HCT116 (cell line): ENCODE results near the gene SHANK1. TPM values are rescaled to one million over a fixed set of nuclear protein-coding genes. Genes with fewer than 3 reads are reported as not detected.

Source experiments
- ATAC-seq: fragments of 200-7000 bp; cut with Tn5 transposase; 2 replicates; pipeline ENCODE4 v1.9.1; 2020; ENCODE audit warnings: mild to moderate bottlenecking, moderate library complexity
- BruUV-seq: library from RNA; stranded (reverse); fragments of 400-500 nt; replicated peaks from 2 replicates; lab custom pipeline; 2021; lab: Mats Ljungman, UMichigan
- CTCF ChIA-PET: fragments of 300-600 bp; sonication (Branson Sonifier 250); formaldehyde crosslinking; loops from one replicate; lab custom pipeline; 2021; ENCODE audit warnings: antibody characterized with exemption; lab: Charles Lee
- POLR2A ChIA-PET: fragments of 300-600, 350-600 bp; sonication (Branson Sonifier 250); formaldehyde crosslinking; loops from one replicate; lab custom pipeline; 2021; ENCODE audit warnings: antibody characterized with exemption; lab: Charles Lee
- RAD21 ChIA-PET, 2 experiments: fragments of 300-600 bp; sonication (Branson Sonifier 250); formaldehyde crosslinking; loops; one replicate each; lab custom pipeline; 2023; ENCODE audit warnings: low total read pairs in 2 of 2; ENCODE audit not compliant: uncharacterized antibody in 2 of 2, unreplicated experiment in 2 of 2, low non-redundant PET in 1 of 2; lab: Charles Lee
- DNase-seq: peaks from one replicate; pipeline ENCODE4 v3.0.0-alpha.2; 2010; ENCODE audit warnings: low read depth, low spot score
- H2AFZ ChIP-seq: fragments of 200-600 bp; shearing (Covaris generic), sonication (generic); 2 replicates; pipeline ENCODE4 v1.6.1; 2017; ENCODE audit warnings: low read depth, mixed run types, mixed read lengths, antibody characterized with exemption, low read length; ENCODE audit not compliant: poor library complexity, severe bottlenecking
- H3K27ac ChIP-seq: 2 replicates; pipeline ENCODE4 v1.5.1; 2012; ENCODE audit warnings: low read depth, low read length
- H3K27me3 ChIP-seq: fragments of 200-600 bp; sonication (generic); 2 replicates; pipeline ENCODE4 v1.6.1; 2016; ENCODE audit warnings: mixed run types, low read length, mixed read lengths; ENCODE audit not compliant: insufficient read depth
- H3K36me3 ChIP-seq, 2 experiments: fragments of 200-500 bp in 1 of 2; fragments of 200-600 bp in 1 of 2; sonication (Bioruptor generic) in 1 of 2; sonication (generic) in 1 of 2; 2 replicates each; pipeline versions ENCODE4 v1.5.1 to v1.6.1; 2014 to 2016; ENCODE audit warnings: low read length in 2 of 2, inconsistent platforms in 1 of 2, mixed read lengths in 1 of 2, mixed run types in 1 of 2; ENCODE audit not compliant: insufficient read depth in 2 of 2, control insufficient read depth in 1 of 2
- H3K4me1 ChIP-seq, 2 experiments: fragments of 200-600 bp in 1 of 2; sonication (generic) in 1 of 2; 2 replicates each; pipeline versions ENCODE4 v1.5.1 to v1.6.1; 2012 to 2017; ENCODE audit warnings: low read length in 2 of 2, inconsistent platforms in 1 of 2, mild to moderate bottlenecking in 1 of 2, mixed read lengths in 1 of 2, mixed run types in 1 of 2, moderate library complexity in 1 of 2; ENCODE audit not compliant: insufficient read depth in 2 of 2, control insufficient read depth in 1 of 2
- H3K4me2 ChIP-seq: fragments of 200-600 bp; sonication (generic); 2 replicates; pipeline ENCODE4 v1.6.1; 2017; ENCODE audit warnings: mixed run types, low read length, mixed read lengths
- H3K4me3 ChIP-seq, 2 experiments: fragments of 200-600 bp in 1 of 2; sonication (generic) in 1 of 2; replicated peaks in 1 of 2; 2 replicates each; pipeline ENCODE4 v1.5.1; 2011 to 2016; ENCODE audit warnings: low read length in 2 of 2, control low read depth in 1 of 2, low read depth in 1 of 2, mild to moderate bottlenecking in 1 of 2, mixed read lengths in 1 of 2, mixed run types in 1 of 2
- H3K79me2 ChIP-seq: fragments of 200-600 bp; sonication (generic); 2 replicates; pipeline ENCODE4 v1.6.1; 2017; ENCODE audit warnings: mild to moderate bottlenecking, mixed run types, low read length, moderate library complexity, mixed read lengths; ENCODE audit not compliant: insufficient read depth
- H3K9ac ChIP-seq: fragments of 200-600 bp; sonication (generic); 2 replicates; pipeline ENCODE4 v1.6.1; 2016; ENCODE audit warnings: low read length, mixed read lengths
- H3K9me2 ChIP-seq: fragments of 200-600 bp; sonication (generic), shearing (Covaris generic); 2 replicates; pipeline ENCODE4 v1.6.1; 2017; ENCODE audit warnings: mixed run types, mild to moderate bottlenecking, moderate library complexity; ENCODE audit not compliant: insufficient read depth
- H3K9me3 ChIP-seq, 2 experiments: fragments of 200-500 bp in 1 of 2; fragments of 200-600 bp in 1 of 2; sonication (Bioruptor generic) in 1 of 2; sonication (generic) in 1 of 2; 2 replicates each; pipeline ENCODE4 v1.6.1; 2014 to 2017; ENCODE audit warnings: low read length in 2 of 2, mixed read lengths in 2 of 2, inconsistent platforms in 1 of 2, low read depth in 1 of 2, mild to moderate bottlenecking in 1 of 2, mixed run types in 1 of 2, moderate library complexity in 1 of 2; ENCODE audit not compliant: control insufficient read depth in 1 of 2, insufficient read depth in 1 of 2
- H4K20me1 ChIP-seq: fragments of 200-600 bp; sonication (generic), shearing (Covaris generic); 2 replicates; pipeline ENCODE4 v1.6.1; 2017; ENCODE audit warnings: mixed run types, mild to moderate bottlenecking, moderate library complexity; ENCODE audit not compliant: insufficient read depth
- CBX3 ChIP-seq: IDR thresholded peaks from 2 replicates; pipeline ENCODE4 v1.6.1; 2012; ENCODE audit warnings: low read depth
- CEBPB ChIP-seq: IDR thresholded peaks from 2 replicates; pipeline ENCODE4 v1.6.1; 2012; ENCODE audit warnings: low read depth
- EGR1 ChIP-seq: IDR thresholded peaks from 2 replicates; pipeline ENCODE4 v1.6.1; 2012; ENCODE audit warnings: low read depth
- ELF1 ChIP-seq: IDR thresholded peaks from 2 replicates; pipeline ENCODE4 v1.6.1; 2012; ENCODE audit warnings: low read depth, borderline replicate concordance
- EZH2phosphoT487 ChIP-seq: fragments of 200-600 bp; IDR thresholded peaks from 2 replicates; pipeline ENCODE4 v1.6.1; 2018; ENCODE audit warnings: antibody characterized with exemption, borderline replicate concordance
- FOSL1 ChIP-seq: IDR thresholded peaks from 2 replicates; pipeline ENCODE4 v1.6.1; 2012; ENCODE audit warnings: low read depth
- JUND ChIP-seq: IDR thresholded peaks from 2 replicates; pipeline ENCODE4 v1.6.1; 2012
- POLR2A ChIP-seq: IDR thresholded peaks from 2 replicates; pipeline ENCODE4 v1.7.0; 2011; ENCODE audit warnings: borderline replicate concordance; ENCODE audit not compliant: insufficient read depth, insufficient read length; ENCODE audit errors: extremely low read depth
- POLR2AphosphoS5 ChIP-seq: IDR thresholded peaks from 2 replicates; pipeline ENCODE4 v1.6.1; 2011; ENCODE audit warnings: mild to moderate bottlenecking, low read depth, low read length, moderate library complexity
- REST ChIP-seq: IDR thresholded peaks from 2 replicates; pipeline ENCODE4 v1.6.1; 2012; ENCODE audit warnings: low read depth
- SIN3A ChIP-seq: IDR thresholded peaks from 2 replicates; pipeline ENCODE4 v1.6.1; 2012; ENCODE audit warnings: low read depth
- SP1 ChIP-seq: IDR thresholded peaks from 2 replicates; pipeline ENCODE4 v1.6.1; 2012; ENCODE audit warnings: low read depth
- SRF ChIP-seq: IDR thresholded peaks from 2 replicates; pipeline ENCODE4 v1.6.1; 2012; ENCODE audit warnings: low read depth
- TCF7L2 ChIP-seq: IDR thresholded peaks from 2 replicates; pipeline ENCODE4 v1.7.0; 2011; ENCODE audit warnings: borderline replicate concordance, inconsistent platforms; ENCODE audit not compliant: insufficient read depth, insufficient read length; ENCODE audit errors: extremely low read depth
- YY1 ChIP-seq: IDR thresholded peaks from 2 replicates; pipeline ENCODE4 v1.6.1; 2011; ENCODE audit warnings: low read length, low read depth, moderate library complexity, mild to moderate bottlenecking; ENCODE audit not compliant: insufficient replicate concordance; ENCODE audit errors: extremely low read depth
- ZBTB33 ChIP-seq: IDR thresholded peaks from 2 replicates; pipeline ENCODE4 v1.6.1; 2011; ENCODE audit warnings: mild to moderate bottlenecking, low read length, moderate library complexity; ENCODE audit not compliant: insufficient replicate concordance; ENCODE audit errors: extremely low read depth
- ZFX ChIP-seq: fragments of 450-650 bp; IDR thresholded peaks from 2 replicates; pipeline ENCODE4 v1.6.1; 2017
- ZNF274 ChIP-seq: fragments of 200-500 bp; sonication (Bioruptor generic); IDR thresholded peaks from 2 replicates; pipeline ENCODE4 v1.6.1; 2014; ENCODE audit warnings: mild to moderate bottlenecking, low read depth, low read length, inconsistent platforms
- intact Hi-C: fragments of 100-400 bp; cut with micrococcal nuclease; formaldehyde crosslinking; loops from 2 replicates; pipeline ENCODE4 v1.10.0; 2022
- total RNA-seq: library from RNA; stranded (reverse); gene quantifications from one replicate; pipeline ENCODE4 v1.2.1, GENCODE V29; 2021; ENCODE audit not compliant: unreplicated experiment
- TF ChIP-seq, protein P1 (sequence below): IDR thresholded peaks from 2 replicates; pipeline ENCODE4 v1.6.1; 2012
- TF ChIP-seq, protein P2 (sequence below): IDR thresholded peaks from 2 replicates; pipeline ENCODE4 v1.6.1; 2012

The SHANK1 gene
- total RNA-seq, 1 experiment from 2014 or later: 3.0 TPM

DNA sequence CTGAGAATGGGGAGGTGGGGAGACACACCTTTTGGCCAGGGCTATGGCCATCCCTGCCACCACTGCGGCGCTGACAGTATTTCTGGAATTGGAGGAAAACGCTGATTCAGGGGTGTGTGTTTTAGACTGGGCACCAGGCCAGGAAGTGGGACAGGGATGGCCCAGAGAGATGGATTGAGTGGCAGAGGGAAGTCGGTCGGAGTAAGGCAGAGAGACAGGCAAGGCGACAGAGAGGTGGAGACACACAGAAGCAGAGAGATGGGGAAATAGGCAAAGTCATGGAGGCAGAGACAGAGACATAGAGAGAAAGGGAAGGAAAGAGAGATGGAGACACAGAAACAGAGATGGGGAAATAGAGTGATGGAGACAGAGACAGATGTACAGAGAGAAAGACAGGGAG, 74.5 kb downstream of the SHANK1 start (continued):
- TF ChIP-seq POLR2A: no peak
- no peak for TF ChIP-seq FOSL1
- no peak for TF ChIP-seq EZH2phosphoT487
- TF ChIP-seq TCF7L2: no peak
- no peak for TF ChIP-seq ZNF274
- TF ChIP-seq YY1: no peak
- TF ChIP-seq ZFX: no peak
- TF ChIP-seq, all 23 proteins: peak for 0

DNA sequence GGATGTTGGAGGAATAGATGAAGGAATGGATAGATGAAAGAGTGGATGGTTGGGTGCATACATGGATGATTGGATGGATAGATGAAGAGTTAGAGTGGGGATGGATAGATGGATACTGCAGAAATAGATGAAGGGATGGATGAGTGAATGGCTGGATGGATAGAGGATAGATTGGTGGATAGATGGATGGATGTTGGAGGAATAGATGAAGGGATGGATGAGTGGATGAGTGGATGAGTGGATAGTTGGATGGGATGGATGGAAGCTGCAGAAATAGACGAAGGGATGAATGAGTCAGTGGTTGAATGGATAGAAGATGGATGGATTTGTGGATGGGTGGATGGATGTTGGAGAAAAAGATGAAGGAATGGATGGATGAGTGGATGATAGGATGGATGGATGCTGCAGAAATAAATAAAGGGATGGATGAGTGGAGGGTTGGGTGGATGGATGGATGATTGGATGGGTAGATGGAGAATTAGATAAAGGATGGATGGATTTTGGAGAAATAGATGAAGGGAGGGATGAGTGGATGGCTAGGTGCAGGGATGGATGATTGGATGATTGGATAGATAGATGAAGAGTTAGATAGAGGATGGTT, 75.2 kb downstream of the SHANK1 start:
- H3K27me3 ChIP-seq: peaks cover 32% of the 10 kb centered on the region
- ATAC-seq: no peak
- CTCF ChIA-PET: no interaction called here
- TF ChIP-seq SP1 (no peak), ZFX (no peak), JUND (no peak), FOSL1 (no peak), ZNF274 (no peak), CEBPB (no peak), SIN3A (no peak), CBX3 (no peak), REST (no peak), ZBTB33 (no peak), EGR1 (no peak), SRF (no peak), TCF7L2 (no peak), POLR2AphosphoS5 (no peak), ELF1 (no peak)
- TF ChIP-seq, protein P1, sequence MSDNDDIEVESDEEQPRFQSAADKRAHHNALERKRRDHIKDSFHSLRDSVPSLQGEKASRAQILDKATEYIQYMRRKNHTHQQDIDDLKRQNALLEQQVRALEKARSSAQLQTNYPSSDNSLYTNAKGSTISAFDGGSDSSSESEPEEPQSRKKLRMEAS: no peak
- TF ChIP-seq, protein P2, sequence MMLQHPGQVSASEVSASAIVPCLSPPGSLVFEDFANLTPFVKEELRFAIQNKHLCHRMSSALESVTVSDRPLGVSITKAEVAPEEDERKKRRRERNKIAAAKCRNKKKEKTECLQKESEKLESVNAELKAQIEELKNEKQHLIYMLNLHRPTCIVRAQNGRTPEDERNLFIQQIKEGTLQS: no peak

More for the DNA sequence above, 75.2 kb downstream of the SHANK1 start:
- Histone ChIP-seq H3K36me3 (no peaks in the 10 kb centered on the region), H3K27ac (no peak overlapping the region), H4K20me1 (no peaks in the 10 kb centered on the region), H2AFZ (no peak overlapping the region), H3K9me3 (no peaks in the 10 kb centered on the region), H3K4me2 (no peak overlapping the region), H3K4me1 (peaks cover 13 to 26% of the 10 kb centered on the region in 2 experiments), H3K79me2 (no peaks in the 10 kb centered on the region), H3K4me3 (no peak overlapping the region), H3K9me2 (no peaks in the 10 kb centered on the region), H3K9ac (no peak overlapping the region)
- BruUV-seq: no TSS peak
- ChIA-PET RAD21 (no interaction called here), POLR2A (interaction anchor here (0.5 kb wide), 1 partner anchor 176 kb away, joined by 4 read pairs; no protein-coding TSS in a partner anchor)
- DNase-seq: no peak
- intact Hi-C loops: no loop called here
